DND-41 (cell line): ENCODE results near the gene RTRAF.

ENCODE experiments used
- ATAC-seq: fragments of 200-7000 bp; cut with Tn5 transposase; 3 replicates; pipeline ENCODE4 v1.9.1; 2021; ENCODE audit warnings: low read depth; ENCODE audit not compliant: insufficient read depth
- DNase-seq: peaks from one replicate; pipeline ENCODE4 v3.0.0-alpha.2; 2020
- H2AFZ ChIP-seq: 2 replicates; pipeline ENCODE4 v1.6.0; 2012; ENCODE audit warnings: low read depth, low read length
- H3K27ac ChIP-seq: 2 replicates; pipeline ENCODE4 v1.5.1; 2012; ENCODE audit warnings: low read length, inconsistent platforms
- H3K27me3 ChIP-seq: fragments of 200-600 bp; sonication (generic); 2 replicates; pipeline ENCODE4 v1.6.0; 2012; ENCODE audit warnings: low read length, mild to moderate bottlenecking, inconsistent platforms; ENCODE audit not compliant: insufficient read depth, poor library complexity
- H3K36me3 ChIP-seq: 2 replicates; pipeline ENCODE4 v1.5.1; 2012; ENCODE audit warnings: low read length, inconsistent platforms; ENCODE audit not compliant: insufficient read depth
- H3K4me1 ChIP-seq: 2 replicates; pipeline ENCODE4 v1.5.1; 2012; ENCODE audit warnings: mild to moderate bottlenecking, low read length; ENCODE audit not compliant: insufficient read depth
- H3K4me2 ChIP-seq: 2 replicates; pipeline ENCODE4 v1.6.0; 2012; ENCODE audit warnings: mild to moderate bottlenecking, moderate library complexity, low read length, inconsistent platforms; ENCODE audit not compliant: insufficient read depth
- H3K4me3 ChIP-seq, 2 experiments: fragments of 200-600 bp in 1 of 2; shearing (Covaris generic) in 1 of 2; 2 replicates each; pipeline ENCODE4 v1.5.1; 2012 to 2016; ENCODE audit warnings: inconsistent platforms in 2 of 2, low read length in 2 of 2, mild to moderate bottlenecking in 2 of 2, low read depth in 1 of 2, moderate library complexity in 1 of 2
- H3K79me2 ChIP-seq: 2 replicates; pipeline ENCODE4 v1.6.0; 2012; ENCODE audit warnings: low read length, inconsistent platforms; ENCODE audit not compliant: insufficient read depth
- H3K9ac ChIP-seq: 2 replicates; pipeline ENCODE4 v1.6.0; 2012; ENCODE audit warnings: low read depth, mild to moderate bottlenecking, inconsistent platforms, low read length, moderate library complexity
- H3K9me3 ChIP-seq: 2 replicates; pipeline ENCODE4 v1.5.1; 2012; ENCODE audit warnings: low read length, moderate library complexity, mild to moderate bottlenecking, inconsistent platforms; ENCODE audit not compliant: insufficient read depth, severe bottlenecking
- H4K20me1 ChIP-seq: 2 replicates; pipeline ENCODE4 v1.6.0; 2012; ENCODE audit warnings: low read length; ENCODE audit not compliant: insufficient read depth
- CTCF ChIP-seq: IDR thresholded peaks from 2 replicates; pipeline ENCODE4 v1.5.1; 2012; ENCODE audit warnings: borderline replicate concordance, low read length, moderate library complexity, mild to moderate bottlenecking; ENCODE audit not compliant: poor library complexity, severe bottlenecking; ENCODE audit errors: extremely low read depth
- EZH2 ChIP-seq: IDR thresholded peaks from 3 replicates; pipeline ENCODE4 v1.6.1; 2012; ENCODE audit warnings: borderline replicate concordance, low read depth, mild to moderate bottlenecking, moderate library complexity, low read length, inconsistent platforms; ENCODE audit not compliant: severe bottlenecking

Gene RTRAF

GRCh38 chr14:52020866-52021717, 31.7 kb downstream of the RTRAF start:
- Histone ChIP-seq H3K27ac (peak overlapping the region; percentile 99), H3K4me3 (peak overlapping the region in 1 of 2 experiments; percentile 39; a peak in 2 of 4 replicates), H3K4me1 (peaks cover 65% of the 10 kb centered on the region), H3K79me2 (0 out of 2 replicates have a peak, but pooled peaks cover 3% of the 10 kb centered on the region), H3K4me2 (peak overlapping the region; percentile 56), H3K27me3 (no peaks in the 10 kb centered on the region), H2AFZ (peak overlapping the region; percentile 73), H4K20me1 (no peaks in the 10 kb centered on the region), H3K9ac (peak overlapping the region; percentile 57), H3K9me3 (peaks cover 4% of the 10 kb centered on the region), H3K36me3 (peaks cover 4% of the 10 kb centered on the region)
- ATAC-seq: peak; percentile 91
- TF ChIP-seq EZH2: no peak
- TF ChIP-seq CTCF: no peak
- peak; percentile 74 for DNase-seq

GRCh38 chr14:52021957-52022600, 32.7 kb downstream of the RTRAF start:
- peak overlapping the region in 1 of 2 experiments; percentile 39; a peak in 1 of 4 replicates for H3K4me3 ChIP-seq
- H3K27me3 ChIP-seq: no peaks in the 10 kb centered on the region
- peak overlapping the region; percentile 57 for H3K9ac ChIP-seq
- peak overlapping the region; percentile 99 for H3K27ac ChIP-seq
- TF ChIP-seq CTCF: no peak
- no peak for TF ChIP-seq EZH2
- peak overlapping the region; percentile 56; the same call in 1 of the 2 replicates for H3K4me2 ChIP-seq
- ATAC-seq (no peak), DNase-seq (no peak)
- H3K36me3 ChIP-seq: peaks cover 4% of the 10 kb centered on the region
- 0 out of 2 replicates have a peak, but pooled peaks cover 3% of the 10 kb centered on the region for H3K79me2 ChIP-seq
- no peaks in the 10 kb centered on the region for H4K20me1 ChIP-seq
- H2AFZ ChIP-seq: peak overlapping the region; percentile 73
- peaks cover 4% of the 10 kb centered on the region for H3K9me3 ChIP-seq
- H3K4me1 ChIP-seq: peaks cover 61% of the 10 kb centered on the region

- H3K9ac ChIP-seq: no peak overlapping the region
- peaks cover 4% of the 10 kb centered on the region for H3K36me3 ChIP-seq
- ATAC-seq (no peak), DNase-seq (no peak)
- H3K27me3 ChIP-seq: no peaks in the 10 kb centered on the region
- no peak overlapping the region for H2AFZ ChIP-seq
- H4K20me1 ChIP-seq: no peaks in the 10 kb centered on the region
- TF ChIP-seq EZH2 (no peak), CTCF (no peak)
- no peak overlapping the region for H3K4me3 ChIP-seq
- H3K79me2 ChIP-seq: 0 out of 2 replicates have a peak, but pooled peaks cover 3% of the 10 kb centered on the region
- H3K9me3 ChIP-seq: peaks cover 4% of the 10 kb centered on the region
- no peak overlapping the region for H3K4me2 ChIP-seq
- peaks cover 47% of the 10 kb centered on the region for H3K4me1 ChIP-seq
- H3K27ac ChIP-seq: peak overlapping the region; percentile 27; the same call in 1 of the 2 replicates
These were observed 34.2 kb downstream of the RTRAF start for GRCh38 chr14:52023518-52023917.
